HCT116 (cell line): ENCODE results near the gene CDCA3. TPM values are rescaled to one million over a fixed set of nuclear protein-coding genes. Genes with fewer than 3 reads are reported as not detected.

ENCODE experiments used
- ATAC-seq: fragments of 200-7000 bp; cut with Tn5 transposase; 2 replicates; pipeline ENCODE4 v1.9.1; 2020; ENCODE audit warnings: mild to moderate bottlenecking, moderate library complexity
- BruUV-seq: library from RNA; stranded (reverse); fragments of 400-500 nt; replicated peaks from 2 replicates; lab custom pipeline; 2021; lab: Mats Ljungman, UMichigan
- CTCF ChIA-PET: fragments of 300-600 bp; sonication (Branson Sonifier 250); formaldehyde crosslinking; loops from one replicate; lab custom pipeline; 2021; ENCODE audit warnings: antibody characterized with exemption; lab: Charles Lee
- POLR2A ChIA-PET: fragments of 300-600, 350-600 bp; sonication (Branson Sonifier 250); formaldehyde crosslinking; loops from one replicate; lab custom pipeline; 2021; ENCODE audit warnings: antibody characterized with exemption; lab: Charles Lee
- RAD21 ChIA-PET, 2 experiments: fragments of 300-600 bp; sonication (Branson Sonifier 250); formaldehyde crosslinking; loops; one replicate each; lab custom pipeline; 2023; ENCODE audit warnings: low total read pairs in 2 of 2; ENCODE audit not compliant: uncharacterized antibody in 2 of 2, unreplicated experiment in 2 of 2, low non-redundant PET in 1 of 2; lab: Charles Lee
- DNase-seq: peaks from one replicate; pipeline ENCODE4 v3.0.0-alpha.2; 2010; ENCODE audit warnings: low read depth, low spot score
- H2AFZ ChIP-seq: fragments of 200-600 bp; shearing (Covaris generic), sonication (generic); 2 replicates; pipeline ENCODE4 v1.6.1; 2017; ENCODE audit warnings: low read depth, mixed run types, mixed read lengths, antibody characterized with exemption, low read length; ENCODE audit not compliant: poor library complexity, severe bottlenecking
- H3K27ac ChIP-seq: 2 replicates; pipeline ENCODE4 v1.5.1; 2012; ENCODE audit warnings: low read depth, low read length
- H3K27me3 ChIP-seq: fragments of 200-600 bp; sonication (generic); 2 replicates; pipeline ENCODE4 v1.6.1; 2016; ENCODE audit warnings: mixed run types, low read length, mixed read lengths; ENCODE audit not compliant: insufficient read depth
- H3K36me3 ChIP-seq, 2 experiments: fragments of 200-500 bp in 1 of 2; fragments of 200-600 bp in 1 of 2; sonication (Bioruptor generic) in 1 of 2; sonication (generic) in 1 of 2; 2 replicates each; pipeline versions ENCODE4 v1.5.1 to v1.6.1; 2014 to 2016; ENCODE audit warnings: low read length in 2 of 2, inconsistent platforms in 1 of 2, mixed read lengths in 1 of 2, mixed run types in 1 of 2; ENCODE audit not compliant: insufficient read depth in 2 of 2, control insufficient read depth in 1 of 2
- H3K4me1 ChIP-seq, 2 experiments: fragments of 200-600 bp in 1 of 2; sonication (generic) in 1 of 2; 2 replicates each; pipeline versions ENCODE4 v1.5.1 to v1.6.1; 2012 to 2017; ENCODE audit warnings: low read length in 2 of 2, inconsistent platforms in 1 of 2, mild to moderate bottlenecking in 1 of 2, mixed read lengths in 1 of 2, mixed run types in 1 of 2, moderate library complexity in 1 of 2; ENCODE audit not compliant: insufficient read depth in 2 of 2, control insufficient read depth in 1 of 2
- H3K4me2 ChIP-seq: fragments of 200-600 bp; sonication (generic); 2 replicates; pipeline ENCODE4 v1.6.1; 2017; ENCODE audit warnings: mixed run types, low read length, mixed read lengths
- H3K4me3 ChIP-seq, 2 experiments: fragments of 200-600 bp in 1 of 2; sonication (generic) in 1 of 2; replicated peaks in 1 of 2; 2 replicates each; pipeline ENCODE4 v1.5.1; 2011 to 2016; ENCODE audit warnings: low read length in 2 of 2, control low read depth in 1 of 2, low read depth in 1 of 2, mild to moderate bottlenecking in 1 of 2, mixed read lengths in 1 of 2, mixed run types in 1 of 2
- H3K79me2 ChIP-seq: fragments of 200-600 bp; sonication (generic); 2 replicates; pipeline ENCODE4 v1.6.1; 2017; ENCODE audit warnings: mild to moderate bottlenecking, mixed run types, low read length, moderate library complexity, mixed read lengths; ENCODE audit not compliant: insufficient read depth
- H3K9ac ChIP-seq: fragments of 200-600 bp; sonication (generic); 2 replicates; pipeline ENCODE4 v1.6.1; 2016; ENCODE audit warnings: low read length, mixed read lengths
- H3K9me2 ChIP-seq: fragments of 200-600 bp; sonication (generic), shearing (Covaris generic); 2 replicates; pipeline ENCODE4 v1.6.1; 2017; ENCODE audit warnings: mixed run types, mild to moderate bottlenecking, moderate library complexity; ENCODE audit not compliant: insufficient read depth
- H3K9me3 ChIP-seq, 2 experiments: fragments of 200-500 bp in 1 of 2; fragments of 200-600 bp in 1 of 2; sonication (Bioruptor generic) in 1 of 2; sonication (generic) in 1 of 2; 2 replicates each; pipeline ENCODE4 v1.6.1; 2014 to 2017; ENCODE audit warnings: low read length in 2 of 2, mixed read lengths in 2 of 2, inconsistent platforms in 1 of 2, low read depth in 1 of 2, mild to moderate bottlenecking in 1 of 2, mixed run types in 1 of 2, moderate library complexity in 1 of 2; ENCODE audit not compliant: control insufficient read depth in 1 of 2, insufficient read depth in 1 of 2
- H4K20me1 ChIP-seq: fragments of 200-600 bp; sonication (generic), shearing (Covaris generic); 2 replicates; pipeline ENCODE4 v1.6.1; 2017; ENCODE audit warnings: mixed run types, mild to moderate bottlenecking, moderate library complexity; ENCODE audit not compliant: insufficient read depth
- CBX3 ChIP-seq: IDR thresholded peaks from 2 replicates; pipeline ENCODE4 v1.6.1; 2012; ENCODE audit warnings: low read depth
- CEBPB ChIP-seq: IDR thresholded peaks from 2 replicates; pipeline ENCODE4 v1.6.1; 2012; ENCODE audit warnings: low read depth
- EGR1 ChIP-seq: IDR thresholded peaks from 2 replicates; pipeline ENCODE4 v1.6.1; 2012; ENCODE audit warnings: low read depth
- ELF1 ChIP-seq: IDR thresholded peaks from 2 replicates; pipeline ENCODE4 v1.6.1; 2012; ENCODE audit warnings: low read depth, borderline replicate concordance
- EZH2 ChIP-seq: fragments of 200-600 bp; sonication (generic); IDR thresholded peaks from 2 replicates; pipeline ENCODE4 v1.6.1; 2017; ENCODE audit warnings: antibody characterized with exemption, mixed run types
- EZH2phosphoT487 ChIP-seq: fragments of 200-600 bp; IDR thresholded peaks from 2 replicates; pipeline ENCODE4 v1.6.1; 2018; ENCODE audit warnings: antibody characterized with exemption, borderline replicate concordance
- FOSL1 ChIP-seq: IDR thresholded peaks from 2 replicates; pipeline ENCODE4 v1.6.1; 2012; ENCODE audit warnings: low read depth
- POLR2A ChIP-seq: IDR thresholded peaks from 2 replicates; pipeline ENCODE4 v1.7.0; 2011; ENCODE audit warnings: borderline replicate concordance; ENCODE audit not compliant: insufficient read depth, insufficient read length; ENCODE audit errors: extremely low read depth
- POLR2AphosphoS5 ChIP-seq: IDR thresholded peaks from 2 replicates; pipeline ENCODE4 v1.6.1; 2011; ENCODE audit warnings: mild to moderate bottlenecking, low read depth, low read length, moderate library complexity
- RAD21 ChIP-seq: IDR thresholded peaks from 2 replicates; pipeline ENCODE4 v1.6.1; 2012; ENCODE audit warnings: low read depth, mild to moderate bottlenecking
- SIN3A ChIP-seq: IDR thresholded peaks from 2 replicates; pipeline ENCODE4 v1.6.1; 2012; ENCODE audit warnings: low read depth
- SP1 ChIP-seq: IDR thresholded peaks from 2 replicates; pipeline ENCODE4 v1.6.1; 2012; ENCODE audit warnings: low read depth
- SRF ChIP-seq: IDR thresholded peaks from 2 replicates; pipeline ENCODE4 v1.6.1; 2012; ENCODE audit warnings: low read depth
- TCF7L2 ChIP-seq: IDR thresholded peaks from 2 replicates; pipeline ENCODE4 v1.7.0; 2011; ENCODE audit warnings: borderline replicate concordance, inconsistent platforms; ENCODE audit not compliant: insufficient read depth, insufficient read length; ENCODE audit errors: extremely low read depth
- YY1 ChIP-seq: IDR thresholded peaks from 2 replicates; pipeline ENCODE4 v1.6.1; 2011; ENCODE audit warnings: low read length, low read depth, moderate library complexity, mild to moderate bottlenecking; ENCODE audit not compliant: insufficient replicate concordance; ENCODE audit errors: extremely low read depth
- ZFX ChIP-seq: fragments of 450-650 bp; IDR thresholded peaks from 2 replicates; pipeline ENCODE4 v1.6.1; 2017
- ZNF274 ChIP-seq: fragments of 200-500 bp; sonication (Bioruptor generic); IDR thresholded peaks from 2 replicates; pipeline ENCODE4 v1.6.1; 2014; ENCODE audit warnings: mild to moderate bottlenecking, low read depth, low read length, inconsistent platforms
- intact Hi-C: fragments of 100-400 bp; cut with micrococcal nuclease; formaldehyde crosslinking; loops from 2 replicates; pipeline ENCODE4 v1.10.0; 2022
- total RNA-seq: library from RNA; stranded (reverse); gene quantifications from one replicate; pipeline ENCODE4 v1.2.1, GENCODE V29; 2021; ENCODE audit not compliant: unreplicated experiment
- TF ChIP-seq, protein P1 (sequence below): IDR thresholded peaks from 2 replicates; pipeline ENCODE4 v1.6.1; 2012; ENCODE audit warnings: low read depth
- TF ChIP-seq, protein P2 (sequence below): IDR thresholded peaks from 2 replicates; pipeline ENCODE4 v1.6.1; 2012

Gene CDCA3
- total RNA-seq, 1 experiment from 2014 or later, result 63.0 TPM

DNA sequence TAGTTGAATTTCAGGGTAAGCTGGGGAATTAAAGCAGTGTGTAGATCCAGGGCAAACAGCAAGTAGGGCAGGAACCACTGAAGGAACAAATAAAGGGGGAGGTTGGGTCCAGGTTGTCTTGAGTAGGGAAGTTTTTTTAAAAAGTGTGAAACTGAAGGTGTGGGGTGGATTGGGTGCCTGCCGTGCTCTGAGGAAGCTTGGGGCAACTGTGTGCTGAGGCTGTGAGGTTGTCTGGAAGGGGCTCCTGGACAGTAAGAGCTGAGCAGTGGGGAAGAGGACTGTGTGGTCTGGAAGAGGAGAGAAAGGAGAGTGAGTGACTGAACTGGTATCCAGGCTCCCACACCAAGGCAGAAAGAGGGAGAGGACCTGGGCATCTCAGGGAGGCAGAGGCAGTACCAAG lies 40.3 kb downstream of the CDCA3 start:
- Histone ChIP-seq H3K79me2 (no peaks in the 10 kb centered on the region), H3K4me1 (peaks cover 2 to 8% of the 10 kb centered on the region in 2 experiments; a peak in 3 of 4 replicates), H3K27ac (no peak overlapping the region), H3K4me2 (no peak overlapping the region), H4K20me1 (no peaks in the 10 kb centered on the region), H3K4me3 (no peak overlapping the region), H3K9me2 (no peaks in the 10 kb centered on the region), H2AFZ (no peak overlapping the region), H3K9ac (no peak overlapping the region), H3K36me3 (no peaks in the 10 kb centered on the region), H3K27me3 (no peaks in the 10 kb centered on the region), H3K9me3 (no peaks in the 10 kb centered on the region)
- POLR2A ChIA-PET, result no interaction called here
- DNase-seq, result no peak
- BruUV-seq, result no TSS peak
- CTCF ChIA-PET, result no interaction called here
- RAD21 ChIA-PET, result no interaction called here
- TF ChIP-seq SP1 (no peak), CBX3 (no peak), CEBPB (no peak), SIN3A (no peak), POLR2AphosphoS5 (no peak), YY1 (no peak), EZH2 (no peak), ELF1 (no peak), EZH2phosphoT487 (no peak)
- ATAC-seq, result no peak
- intact Hi-C loops, result no loop called here

DNA sequence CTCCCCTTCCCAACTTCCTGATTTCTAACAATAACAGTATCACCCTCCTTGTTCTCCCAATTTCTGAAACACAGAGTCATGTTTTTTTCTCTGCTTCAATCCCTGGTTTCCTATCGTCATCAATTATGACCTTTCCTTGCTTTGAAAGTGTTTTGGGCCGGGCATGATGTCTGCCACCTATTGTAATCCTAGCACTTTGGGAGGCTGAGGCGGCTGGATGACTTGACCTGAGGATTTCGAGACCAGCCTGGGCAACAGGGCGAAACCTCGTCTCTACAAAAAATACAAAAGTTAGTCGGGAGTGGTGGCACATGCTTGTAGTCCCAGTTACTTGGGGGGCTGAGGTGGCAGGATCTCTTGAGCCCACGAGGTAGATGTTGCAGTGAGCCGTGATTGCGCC lies 42.0 kb downstream of the CDCA3 start:
- Histone ChIP-seq H4K20me1 (no peaks in the 10 kb centered on the region), H3K4me3 (no peak overlapping the region), H3K9ac (no peak overlapping the region), H3K27me3 (no peaks in the 10 kb centered on the region), H3K27ac (no peak overlapping the region), H3K4me2 (no peak overlapping the region), H2AFZ (no peak overlapping the region), H3K36me3 (no peaks in the 10 kb centered on the region), H3K4me1 (peaks cover 2 to 8% of the 10 kb centered on the region in 2 experiments; a peak in 3 of 4 replicates), H3K79me2 (no peaks in the 10 kb centered on the region), H3K9me2 (no peaks in the 10 kb centered on the region), H3K9me3 (no peaks in the 10 kb centered on the region)
- ATAC-seq (no peak), DNase-seq (no peak)
- no peak for TF ChIP-seq POLR2A
- TF ChIP-seq ELF1, result no peak
- no peak for TF ChIP-seq YY1
- TF ChIP-seq POLR2AphosphoS5, result no peak
- no peak for TF ChIP-seq SIN3A
- no peak for TF ChIP-seq SP1
- TF ChIP-seq TCF7L2, result no peak
- no peak for TF ChIP-seq ZNF274
- TF ChIP-seq EZH2, result no peak
- TF ChIP-seq, protein P1, sequence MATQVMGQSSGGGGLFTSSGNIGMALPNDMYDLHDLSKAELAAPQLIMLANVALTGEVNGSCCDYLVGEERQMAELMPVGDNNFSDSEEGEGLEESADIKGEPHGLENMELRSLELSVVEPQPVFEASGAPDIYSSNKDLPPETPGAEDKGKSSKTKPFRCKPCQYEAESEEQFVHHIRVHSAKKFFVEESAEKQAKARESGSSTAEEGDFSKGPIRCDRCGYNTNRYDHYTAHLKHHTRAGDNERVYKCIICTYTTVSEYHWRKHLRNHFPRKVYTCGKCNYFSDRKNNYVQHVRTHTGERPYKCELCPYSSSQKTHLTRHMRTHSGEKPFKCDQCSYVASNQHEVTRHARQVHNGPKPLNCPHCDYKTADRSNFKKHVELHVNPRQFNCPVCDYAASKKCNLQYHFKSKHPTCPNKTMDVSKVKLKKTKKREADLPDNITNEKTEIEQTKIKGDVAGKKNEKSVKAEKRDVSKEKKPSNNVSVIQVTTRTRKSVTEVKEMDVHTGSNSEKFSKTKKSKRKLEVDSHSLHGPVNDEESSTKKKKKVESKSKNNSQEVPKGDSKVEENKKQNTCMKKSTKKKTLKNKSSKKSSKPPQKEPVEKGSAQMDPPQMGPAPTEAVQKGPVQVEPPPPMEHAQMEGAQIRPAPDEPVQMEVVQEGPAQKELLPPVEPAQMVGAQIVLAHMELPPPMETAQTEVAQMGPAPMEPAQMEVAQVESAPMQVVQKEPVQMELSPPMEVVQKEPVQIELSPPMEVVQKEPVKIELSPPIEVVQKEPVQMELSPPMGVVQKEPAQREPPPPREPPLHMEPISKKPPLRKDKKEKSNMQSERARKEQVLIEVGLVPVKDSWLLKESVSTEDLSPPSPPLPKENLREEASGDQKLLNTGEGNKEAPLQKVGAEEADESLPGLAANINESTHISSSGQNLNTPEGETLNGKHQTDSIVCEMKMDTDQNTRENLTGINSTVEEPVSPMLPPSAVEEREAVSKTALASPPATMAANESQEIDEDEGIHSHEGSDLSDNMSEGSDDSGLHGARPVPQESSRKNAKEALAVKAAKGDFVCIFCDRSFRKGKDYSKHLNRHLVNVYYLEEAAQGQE, result no peak
- no peak for TF ChIP-seq RAD21
- TF ChIP-seq, protein P2, sequence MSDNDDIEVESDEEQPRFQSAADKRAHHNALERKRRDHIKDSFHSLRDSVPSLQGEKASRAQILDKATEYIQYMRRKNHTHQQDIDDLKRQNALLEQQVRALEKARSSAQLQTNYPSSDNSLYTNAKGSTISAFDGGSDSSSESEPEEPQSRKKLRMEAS, result no peak
- TF ChIP-seq EGR1, result no peak
- TF ChIP-seq CBX3, result no peak
- no peak for TF ChIP-seq FOSL1
- no peak for TF ChIP-seq ZFX
- no peak for TF ChIP-seq EZH2phosphoT487
- TF ChIP-seq CEBPB, result no peak
- no peak for TF ChIP-seq SRF
- ChIA-PET POLR2A (no interaction called here), RAD21 (interaction anchor here in 1 of 2 experiments (0.9 kb wide), 1 partner anchor 153 kb away, joined by 4 read pairs; no protein-coding TSS in a partner anchor), CTCF (no interaction called here)
- intact Hi-C loops, result no loop called here
- BruUV-seq, result no TSS peak
